ENCODE measurements around the gene AGPS. TPM values are rescaled to one million over a fixed set of nuclear protein-coding genes. Genes with fewer than 3 reads are reported as not detected.

The AGPS gene
- total RNA-seq, 1 experiment from 2014 or later: 60.9 TPM

- WGBS (ENCODE audit: extremely low coverage, insufficient read length, low lambda C conversion rate): no CpG with 5 or more reads among the region's 17 CpGs
- no peak overlapping the region for H3K9ac ChIP-seq (ENCODE audit: extremely low read depth, insufficient read length, low read length)
- no peak for TF ChIP-seq CTCF (conservative IDR thresholded peaks at IDR 0.05)
- no peak overlapping the region for H2BK12ac ChIP-seq (ENCODE audit: insufficient read length, low read depth, low read length)
- Mint-ChIP-seq H3K27ac (peak overlapping the region in 1 of 3 experiments; percentile 76; a peak in 1 of 7 replicates), H3K4me1 (peaks cover 0 to 3% of the 10 kb centered on the region in 2 experiments; a peak in 1 of 4 replicates), H3K9me3 (peaks cover 14 to 23% of the 10 kb centered on the region in 2 experiments; a peak in 4 of 5 replicates), H3K27me3 (ENCODE audit: low read depth) (no peaks in the 10 kb centered on the region), H3K4me3 (no peak overlapping the region), H3K36me3 (ENCODE audit: insufficient read depth in 1 of 3, low read depth in 3 of 3) (peaks cover 28 to 55% (median 53%) of the 10 kb centered on the region in 3 experiments)
- no peaks in the 10 kb centered on the region for H3K79me2 ChIP-seq (ENCODE audit: insufficient read depth, low read length)
- no peaks in the 10 kb centered on the region for H3K27me3 ChIP-seq (ENCODE audit: insufficient read depth, low read length)
- no peak overlapping the region for H4K8ac ChIP-seq (replicated peaks; ENCODE audit: insufficient read length, low read depth, low read length)
- H2BK5ac ChIP-seq (ENCODE audit: insufficient read length, low read length): no peak overlapping the region
- no peak overlapping the region for H3K4me2 ChIP-seq (ENCODE audit: insufficient read depth, insufficient read length, low read length)
- no peak overlapping the region for H3K14ac ChIP-seq (ENCODE audit: insufficient read depth, low read length)
- peak; percentile 70 for DNase-seq
- H4K91ac ChIP-seq (ENCODE audit: insufficient read length, low read depth, low read length): no peak overlapping the region
- H2BK15ac ChIP-seq (ENCODE audit: low read depth, low read length): no peak overlapping the region
- no peak overlapping the region for H3K23ac ChIP-seq (ENCODE audit: insufficient read length, low read depth, low read length)
- H2BK120ac ChIP-seq (ENCODE audit: low read depth, low read length, poor library complexity, severe bottlenecking): no peak overlapping the region
- no peak overlapping the region for H4K5ac ChIP-seq (ENCODE audit: insufficient read length, low read depth, low read length)
- no peak overlapping the region for H2AFZ ChIP-seq (ENCODE audit: low read length)
- H3K4me1 ChIP-seq (ENCODE audit: insufficient read depth, low read length): no peaks in the 10 kb centered on the region
- no peak overlapping the region for H3T11ph ChIP-seq (ENCODE audit: low read length)
- no peaks in the 10 kb centered on the region for H4K20me1 ChIP-seq (ENCODE audit: control insufficient read depth, insufficient read depth, insufficient read length)
- H2AK5ac ChIP-seq (ENCODE audit: insufficient read length, low read length): no peak overlapping the region
- H3K18ac ChIP-seq (ENCODE audit: insufficient read length, low read depth, low read length): no peak overlapping the region
- H2BK20ac ChIP-seq (ENCODE audit: low read depth, low read length, poor library complexity, severe bottlenecking): no peak overlapping the region
- H3K56ac ChIP-seq (ENCODE audit: insufficient read length, low read depth, low read length): no peak overlapping the region
- no peaks in the 10 kb centered on the region for H3K79me1 ChIP-seq (ENCODE audit: insufficient read depth, low read depth, low read length, poor library complexity, severe bottlenecking)
- no peak overlapping the region for H3K27ac ChIP-seq (ENCODE audit: insufficient read length, low read depth, low read length)
- H3K23me2 ChIP-seq (ENCODE audit: insufficient read length, low read depth, low read length, poor library complexity, severe bottlenecking): no peaks in the 10 kb centered on the region
- peaks cover 13% of the 10 kb centered on the region for H3K9me3 ChIP-seq (ENCODE audit: control insufficient read depth, low read depth, low read length)
- H3K4ac ChIP-seq (ENCODE audit: low read depth, low read length): no peak overlapping the region
Measured at GRCh38 chr2:177466337-177467195, 74.0 kb downstream of the AGPS start.
